ENCODE data around the gene ITGA2B.

ITGA2B gene

DNA sequence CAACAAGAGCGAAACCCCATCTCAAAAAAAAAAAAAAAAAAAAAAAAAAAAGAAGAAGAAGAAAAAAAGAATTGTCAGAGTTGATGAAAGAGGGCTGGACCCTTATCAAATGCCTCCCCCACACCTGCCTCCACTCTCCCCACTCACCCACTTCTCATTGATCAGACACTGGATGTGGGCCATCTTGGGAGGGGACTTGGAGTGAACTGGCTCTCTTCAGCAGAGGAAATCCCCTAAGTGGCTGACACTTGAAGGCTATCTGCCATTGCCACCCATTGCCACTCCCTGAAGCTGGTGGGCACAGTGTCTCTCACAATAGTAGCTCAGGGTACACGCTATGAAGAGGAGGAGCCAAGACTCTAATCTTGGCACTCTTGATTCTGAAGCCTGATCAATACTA, 1.6 kb downstream of the ITGA2B start:
- FAIRE-seq, result no peak
- no peak for TF ChIP-seq POLR2AphosphoS5 (IDR thresholded peaks at IDR 0.05; ENCODE audit: low read depth, low read length)
- no peak for TF ChIP-seq TAF1 (IDR thresholded peaks at IDR 0.05; ENCODE audit: borderline replicate concordance, low read depth, low read length)
- no peak for TF ChIP-seq POLR2A (IDR thresholded peaks at IDR 0.05; ENCODE audit: low read depth, low read length)
- DNase-seq (ENCODE audit: insufficient read length), result no peak

DNA sequence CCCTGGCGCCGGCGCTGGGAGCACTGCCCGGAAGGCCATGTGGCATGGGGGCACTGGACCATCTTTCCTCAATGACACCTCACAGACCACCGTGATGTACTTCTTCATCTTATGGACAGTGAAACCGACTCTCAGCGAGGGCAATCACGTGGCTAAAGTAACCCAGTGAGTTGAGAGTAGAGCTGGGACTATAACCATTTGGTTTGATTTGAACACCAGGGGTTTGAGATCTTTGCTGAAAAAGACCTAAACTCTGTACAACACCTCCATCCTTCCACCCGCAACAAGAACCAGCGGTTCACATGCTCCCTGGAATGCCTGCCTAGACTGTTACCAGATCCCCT, 3.3 kb downstream of the ITGA2B start:
- DNase-seq (ENCODE audit: insufficient read length) (no peak), FAIRE-seq (no peak)
- TF ChIP-seq POLR2AphosphoS5 (IDR thresholded peaks at IDR 0.05; ENCODE audit: low read depth, low read length), result no peak
- no peak for TF ChIP-seq POLR2A (IDR thresholded peaks at IDR 0.05; ENCODE audit: low read depth, low read length)
- TF ChIP-seq TAF1 (IDR thresholded peaks at IDR 0.05; ENCODE audit: borderline replicate concordance, low read depth, low read length), result no peak

DNA sequence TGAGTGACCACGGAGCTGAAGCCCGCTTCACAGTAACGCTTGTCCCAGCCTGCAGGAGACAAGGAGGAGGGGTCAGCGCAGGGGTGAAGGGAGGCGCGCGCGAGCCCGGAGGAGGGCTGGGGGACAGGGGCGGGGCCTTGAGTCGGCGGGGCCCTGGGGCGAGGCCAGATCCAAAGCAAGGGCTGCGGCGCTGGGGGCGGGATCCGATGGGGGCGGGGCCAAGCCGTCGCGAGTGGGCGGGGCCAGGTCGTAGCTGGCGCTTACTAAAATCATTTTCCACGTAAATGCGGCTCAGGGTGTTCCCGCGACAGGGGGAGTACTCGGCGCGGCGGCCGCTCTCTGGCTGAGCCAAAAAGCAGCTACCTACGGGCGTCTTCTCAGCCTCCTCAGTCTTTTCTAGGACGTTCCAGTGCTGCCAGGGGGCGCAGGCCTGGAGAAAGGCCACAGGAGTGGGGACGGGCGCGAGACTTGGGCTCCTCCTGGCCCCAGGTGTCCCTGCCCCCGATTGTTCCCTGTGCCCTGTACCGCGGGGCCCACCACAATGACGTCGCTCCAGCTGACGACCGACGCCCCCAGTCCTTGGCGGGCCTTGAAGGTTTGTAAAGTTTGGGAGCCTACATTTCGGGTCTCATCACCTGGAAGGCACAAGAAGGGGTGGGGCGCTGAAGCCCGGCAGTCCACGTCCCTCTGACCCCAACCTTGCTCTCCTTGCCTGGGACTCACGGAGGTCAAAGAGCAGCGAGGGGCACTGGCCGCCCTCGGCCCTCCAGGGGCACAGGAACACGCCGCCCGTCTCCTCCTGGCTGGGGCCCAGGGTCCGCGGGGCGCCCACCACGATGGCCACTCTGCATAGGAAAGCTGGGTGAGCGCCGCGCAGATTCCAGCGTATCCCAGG, 3.9 kb downstream of the ITGA2B start:
- TF ChIP-seq POLR2A (IDR thresholded peaks at IDR 0.05; ENCODE audit: low read depth, low read length) (no peak), POLR2AphosphoS5 (IDR thresholded peaks at IDR 0.05; ENCODE audit: low read depth, low read length) (no peak), TAF1 (IDR thresholded peaks at IDR 0.05; ENCODE audit: borderline replicate concordance, low read depth, low read length) (no peak)
- peak; percentile 89 for DNase-seq (ENCODE audit: insufficient read length)
- FAIRE-seq, result peak; percentile 80

DNA sequence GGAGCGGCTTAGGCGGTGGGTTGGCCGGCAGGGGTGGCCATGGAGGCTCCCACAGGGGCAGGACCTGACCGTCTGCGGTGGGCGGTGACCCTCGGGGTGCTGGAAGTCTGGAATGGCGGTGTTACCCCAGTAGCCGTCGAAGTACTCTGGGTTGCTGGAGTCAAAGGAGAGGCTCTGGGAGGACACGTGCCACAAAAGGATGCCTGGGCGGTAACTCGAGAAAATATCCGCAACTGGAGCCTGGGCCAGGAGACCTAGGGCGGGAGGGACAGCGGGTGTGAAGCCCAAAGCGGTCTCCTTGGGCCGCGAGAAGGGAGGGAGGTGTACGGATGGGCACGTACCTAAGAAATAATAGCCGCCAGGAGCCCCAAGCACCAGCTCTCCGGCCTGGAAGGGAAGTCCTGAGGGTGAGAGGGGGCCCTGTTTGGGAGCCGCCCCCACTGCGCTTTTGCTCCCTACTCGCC, 4.6 kb downstream of the ITGA2B start:
- TF ChIP-seq TAF1 (IDR thresholded peaks at IDR 0.05; ENCODE audit: borderline replicate concordance, low read depth, low read length), result no peak
- no peak for TF ChIP-seq POLR2A (IDR thresholded peaks at IDR 0.05; ENCODE audit: low read depth, low read length)
- no peak for TF ChIP-seq POLR2AphosphoS5 (IDR thresholded peaks at IDR 0.05; ENCODE audit: low read depth, low read length)
- DNase-seq (ENCODE audit: insufficient read length), result no peak
- FAIRE-seq, result no peak

GRCh38 chr17:44384281-44384822, 5.1 kb downstream of the ITGA2B start:
- FAIRE-seq, result no peak
- no peak for TF ChIP-seq POLR2AphosphoS5 (IDR thresholded peaks at IDR 0.05; ENCODE audit: low read depth, low read length)
- TF ChIP-seq POLR2A (IDR thresholded peaks at IDR 0.05; ENCODE audit: low read depth, low read length), result no peak
- no peak for TF ChIP-seq TAF1 (IDR thresholded peaks at IDR 0.05; ENCODE audit: borderline replicate concordance, low read depth, low read length)

DNA sequence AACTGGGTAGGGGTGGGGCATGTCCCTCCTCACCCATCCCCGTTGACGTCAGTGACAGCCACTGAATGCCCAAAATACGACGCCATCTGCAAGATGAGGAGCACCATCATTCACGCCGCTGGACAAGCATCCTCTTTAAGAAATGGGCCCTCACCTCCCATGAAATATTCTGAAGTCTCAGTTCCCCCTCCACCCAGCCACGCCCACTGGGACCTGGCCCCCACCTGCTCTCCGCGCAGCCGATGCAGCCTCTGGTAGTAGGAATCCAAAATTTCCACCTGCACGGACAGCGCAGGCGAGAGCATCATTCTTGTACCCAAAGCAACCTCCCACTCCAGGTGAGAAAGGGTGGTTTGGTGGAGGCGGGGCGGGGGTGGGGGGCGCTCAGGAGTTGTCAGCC, 5.6 kb downstream of the ITGA2B start:
- TF ChIP-seq POLR2A (IDR thresholded peaks at IDR 0.05; ENCODE audit: low read depth, low read length) (no peak), TAF1 (IDR thresholded peaks at IDR 0.05; ENCODE audit: borderline replicate concordance, low read depth, low read length) (no peak), POLR2AphosphoS5 (IDR thresholded peaks at IDR 0.05; ENCODE audit: low read depth, low read length) (no peak)
- DNase-seq (ENCODE audit: insufficient read length) (no peak), FAIRE-seq (no peak)

More at GRCh38 chr17:44384281-44384822, 5.1 kb downstream of the ITGA2B start:
- DNase-seq (ENCODE audit: insufficient read length), result no peak

DNA sequence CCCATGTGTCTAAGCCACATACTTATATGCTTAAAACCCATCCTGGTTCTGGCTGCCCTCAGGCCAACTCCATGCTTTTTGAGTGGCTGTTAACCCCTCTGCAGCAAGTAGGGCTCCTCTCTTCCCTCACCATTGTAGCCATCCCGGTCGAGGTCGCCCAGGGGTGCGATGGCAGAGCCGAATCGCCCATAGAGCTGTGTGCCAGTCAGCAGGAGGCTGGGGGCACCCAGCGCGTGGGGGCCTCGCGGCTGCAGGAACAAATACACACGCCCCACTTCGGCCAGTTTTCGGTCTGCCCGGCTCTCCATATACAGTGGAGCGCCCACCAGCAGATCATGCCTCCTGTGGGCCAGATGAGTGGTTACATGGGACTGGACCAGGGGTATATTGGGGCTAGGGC, 6.1 kb downstream of the ITGA2B start:
- no peak for TF ChIP-seq POLR2A (IDR thresholded peaks at IDR 0.05; ENCODE audit: low read depth, low read length)
- no peak for TF ChIP-seq TAF1 (IDR thresholded peaks at IDR 0.05; ENCODE audit: borderline replicate concordance, low read depth, low read length)
- no peak for TF ChIP-seq POLR2AphosphoS5 (IDR thresholded peaks at IDR 0.05; ENCODE audit: low read depth, low read length)
- no peak for FAIRE-seq
- DNase-seq (ENCODE audit: insufficient read length), result no peak

DNA sequence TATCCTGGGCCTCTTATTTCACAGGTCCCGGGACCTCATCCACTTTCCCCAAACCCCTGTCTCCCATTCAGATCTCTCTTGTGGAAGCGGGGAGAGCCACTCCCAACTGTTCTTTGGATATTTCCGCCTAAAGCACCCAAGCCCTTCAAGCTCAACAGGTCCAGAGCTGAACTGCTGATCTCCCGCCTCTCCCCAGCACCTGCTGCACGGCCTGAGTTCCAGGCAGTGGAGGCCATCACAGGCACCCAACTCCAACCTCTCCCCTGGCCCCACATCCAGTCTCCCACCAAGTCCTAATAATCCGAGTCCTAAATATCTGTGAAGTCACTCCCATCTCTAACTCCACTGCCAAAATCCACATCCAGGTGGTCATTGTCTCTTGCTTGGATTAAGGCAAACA, 6.5 kb downstream of the ITGA2B start:
- FAIRE-seq, result no peak
- no peak for TF ChIP-seq TAF1 (IDR thresholded peaks at IDR 0.05; ENCODE audit: borderline replicate concordance, low read depth, low read length)
- TF ChIP-seq POLR2A (IDR thresholded peaks at IDR 0.05; ENCODE audit: low read depth, low read length), result no peak
- no peak for DNase-seq (ENCODE audit: insufficient read length)

GRCh38 chr17:44381810-44382305, 7.6 kb downstream of the ITGA2B start:
- DNase-seq (ENCODE audit: insufficient read length) (no peak), FAIRE-seq (no peak)
- TF ChIP-seq POLR2A (IDR thresholded peaks at IDR 0.05; ENCODE audit: low read depth, low read length), result no peak
- no peak for TF ChIP-seq POLR2AphosphoS5 (IDR thresholded peaks at IDR 0.05; ENCODE audit: low read depth, low read length)
- TF ChIP-seq TAF1 (IDR thresholded peaks at IDR 0.05; ENCODE audit: borderline replicate concordance, low read depth, low read length), result no peak

GRCh38 chr17:44380767-44381166, 8.7 kb downstream of the ITGA2B start:
- TF ChIP-seq POLR2AphosphoS5 (IDR thresholded peaks at IDR 0.05; ENCODE audit: low read depth, low read length), result no peak
- TF ChIP-seq TAF1 (IDR thresholded peaks at IDR 0.05; ENCODE audit: borderline replicate concordance, low read depth, low read length), result no peak
- no peak for TF ChIP-seq POLR2A (IDR thresholded peaks at IDR 0.05; ENCODE audit: low read depth, low read length)
- DNase-seq (ENCODE audit: insufficient read length), result no peak
- no peak for FAIRE-seq

- FAIRE-seq, result no peak
- DNase-seq (ENCODE audit: insufficient read length), result no peak
- TF ChIP-seq TAF1 (IDR thresholded peaks at IDR 0.05; ENCODE audit: borderline replicate concordance, low read depth, low read length) (no peak), POLR2A (IDR thresholded peaks at IDR 0.05; ENCODE audit: low read depth, low read length) (no peak), POLR2AphosphoS5 (IDR thresholded peaks at IDR 0.05; ENCODE audit: low read depth, low read length) (no peak)
Observed at GRCh38 chr17:44379887-44380286, 9.6 kb downstream of the ITGA2B start.
